Esophagus squamous epithelium (tissue), 5 donors: ENCODE measurements around the gene GPR157. TPM values are rescaled to one million over a fixed set of nuclear protein-coding genes. Genes with fewer than 3 reads are reported as not detected.
"Not testable (repeated sequence)": the region's sequence is repeated elsewhere in the genome, so short reads cannot be mapped to it uniquely, and the experiment has no call there.

ENCODE experiments used
- DNase-seq: peaks from one replicate; lab custom pipeline; 2025; lab: John Stamatoyannopoulos, UW
- H3K27ac ChIP-seq, 4 donors: fragments of 200-600 bp; sonication (generic); one replicate each; pipeline ENCODE4 v1.5.1; 2016 to 2019; ENCODE audit warnings: mild to moderate bottlenecking in 1 of 4
- H3K27me3 ChIP-seq, 4 donors: fragments of 200-600 bp; sonication (generic); 1 replicate in 3 of 4; 2 replicates in 1 of 4; pipeline versions ENCODE4 v1.5.1 to v1.6.0; 2017 to 2021; ENCODE audit warnings: antibody characterized with exemption in 1 of 4
- H3K36me3 ChIP-seq, 3 donors: fragments of 200-600 bp; sonication (generic); one replicate each; pipeline ENCODE4 v1.5.1; 2016 to 2019
- H3K4me1 ChIP-seq, 3 donors: fragments of 200-600 bp; sonication (generic); one replicate each; pipeline ENCODE4 v1.5.1; 2017 to 2019
- H3K4me3 ChIP-seq, 4 donors: fragments of 200-600 bp; sonication (generic); 1 replicate in 3 of 4; 2 replicates in 1 of 4; pipeline ENCODE4 v1.5.1; 2016 to 2019; ENCODE audit warnings: mild to moderate bottlenecking in 2 of 4, moderate library complexity in 1 of 4
- H3K9me3 ChIP-seq, 3 donors: fragments of 200-600 bp; sonication (generic); one replicate each; pipeline ENCODE4 v1.5.1; 2016 to 2019
- CTCF ChIP-seq, 6 experiments: fragments of 450-650 bp in 4 of 6; fragments of 200-600 bp in 2 of 6; sonication (generic) in 2 of 6; IDR thresholded peaks; one replicate each; pipeline ENCODE4 v1.5.1; 2016 to 2019; ENCODE audit warnings: antibody characterized with exemption in 6 of 6, mild to moderate bottlenecking in 4 of 6, moderate library complexity in 4 of 6
- POLR2A ChIP-seq, 4 donors: fragments of 450-650 bp; IDR thresholded peaks; one replicate each; pipeline ENCODE4 v1.6.1; 2017; ENCODE audit warnings: antibody characterized with exemption in 4 of 4, mild to moderate bottlenecking in 4 of 4, moderate library complexity in 3 of 4
- WGBS, 2 donors: methylation state at CpG; one replicate each; pipeline ENCODE4 v1.1.5; 2018; 5-methylcytosine and 5-hydroxymethylcytosine counted together
- intact Hi-C: fragments of 100-400 bp; cut with DNase I; formaldehyde crosslinking; loops from one replicate; pipeline ENCODE4 v1.15.0; 2022
- total RNA-seq, 4 donors: library from RNA; depleted of rRNA; stranded (reverse); fragments of >200 nt; gene quantifications; one replicate each; pipeline ENCODE4 v1.1.0, GENCODE V29; 2016
- donor health status: DM: yes; HTN: yes; CAD: no.

Gene GPR157
- total RNA-seq, 4 donors from 2014 or later = 28.5 to 57.4 (median 30.2) TPM

- Histone ChIP-seq H3K27me3 (no peaks in the 10 kb centered on the region), H3K27ac (peak overlapping the region; percentile 90 to 96 (median 94)), H3K4me3 (peak overlapping the region in 2 of 4 donors; percentile 27 to 32), H3K36me3 (no peaks in the 10 kb centered on the region), H3K9me3 (no peaks in the 10 kb centered on the region), H3K4me1 (peaks cover 34 to 62% (median 39%) of the 10 kb centered on the region in 3 donors)
- WGBS, 2 donors = 70 to 77% methylated on average over 4 of the region's 9 CpGs
- no peak for TF ChIP-seq POLR2A (IDR thresholded peaks at IDR 0.05)
- TF ChIP-seq CTCF (IDR thresholded peaks at IDR 0.05) = no peak
- no peak for DNase-seq
- intact Hi-C loops = no loop called here
Measured at GRCh38 chr1:9161963-9162362, 33.1 kb upstream of the GPR157 start.

GRCh38 chr1:9161342-9161741, 32.4 kb upstream of the GPR157 start:
- WGBS, 2 donors = 30 to 59% methylated on average over 2 to 6 of the region's 6 CpGs
- no peaks in the 10 kb centered on the region for H3K36me3 ChIP-seq
- H3K27ac ChIP-seq = peak overlapping the region; percentile 57 to 95 (median 92)
- H3K4me3 ChIP-seq = peak overlapping the region; percentile 1 to 32 (median 18)
- DNase-seq = no peak
- TF ChIP-seq CTCF (IDR thresholded peaks at IDR 0.05) = no peak
- H3K27me3 ChIP-seq = no peaks in the 10 kb centered on the region
- intact Hi-C loops = no loop called here
- H3K4me1 ChIP-seq = peaks cover 34 to 56% (median 39%) of the 10 kb centered on the region in 3 donors
- H3K9me3 ChIP-seq = no peaks in the 10 kb centered on the region

- Histone ChIP-seq H3K9me3 (no peaks in the 10 kb centered on the region), H3K27ac (no peak overlapping the region), H3K4me3 (no peak overlapping the region), H3K4me1 (peaks cover 34 to 47% (median 39%) of the 10 kb centered on the region in 3 donors), H3K36me3 (no peaks in the 10 kb centered on the region), H3K27me3 (no peaks in the 10 kb centered on the region)
- DNase-seq = no peak
- 88 to 89% methylated on average over 6 to 7 of the region's 7 CpGs for WGBS, 2 donors
- intact Hi-C loops = no loop called here
- TF ChIP-seq POLR2A (IDR thresholded peaks at IDR 0.05) (no peak), CTCF (IDR thresholded peaks at IDR 0.05) (no peak)
Measured at GRCh38 chr1:9160079-9160717, 31.3 kb upstream of the GPR157 start.

GRCh38 chr1:9155879-9156278, 27.0 kb upstream of the GPR157 start:
- TF ChIP-seq CTCF (IDR thresholded peaks at IDR 0.05) (no peak), POLR2A (IDR thresholded peaks at IDR 0.05) (no peak)
- no peaks in the 10 kb centered on the region for H3K27me3 ChIP-seq
- intact Hi-C loops = no loop called here
- H3K9me3 ChIP-seq = no peaks in the 10 kb centered on the region
- no peak overlapping the region for H3K4me3 ChIP-seq
- H3K36me3 ChIP-seq = peaks cover 0 to 14% (median 0%) of the 10 kb centered on the region in 3 donors
- H3K4me1 ChIP-seq = peaks cover 0 to 4% (median 0%) of the 10 kb centered on the region in 3 donors
- no peak overlapping the region for H3K27ac ChIP-seq
- 100% methylated on average over 1 of the region's 1 CpG for WGBS, 2 donors
- DNase-seq = no peak

- H3K4me1 ChIP-seq, DNase-seq, H3K9me3 ChIP-seq, H3K4me3 ChIP-seq, intact Hi-C loops, H3K27me3 ChIP-seq, H3K27ac ChIP-seq: not testable (repeated sequence)
- H3K36me3 ChIP-seq = peaks cover 2 to 19% (median 4%) of the 10 kb centered on the region in 3 donors
Measured at GRCh38 chr1:9155405-9155804, 26.5 kb upstream of the GPR157 start.
